ENCODE results near the gene TBX6.
"Not testable (repeated sequence)": the region's sequence is repeated elsewhere in the genome, so short reads cannot be mapped to it uniquely, and the experiment has no call there.

TBX6 gene

GRCh38 chr16:30065943-30066760, 25.6 kb downstream of the TBX6 start:
- no peak for DNase-seq (ENCODE audit: low spot score)

- peak; percentile 99 for DNase-seq (ENCODE audit: low spot score)
Observed at GRCh38 chr16:30065102-30065942, 26.4 kb downstream of the TBX6 start, which contains the start of gene ALDOA. ALDOA (plus strand) TSS chr16:30065760; CDS start chr16:30066898, 1,138 bp downstream.

GRCh38 chr16:30064729-30065101, 27.0 kb downstream of the TBX6 start:
- no peak for DNase-seq (ENCODE audit: low spot score)

- peak; percentile 71 for DNase-seq (ENCODE audit: low spot score)
Observed at GRCh38 chr16:30063893-30064728, 27.6 kb downstream of the TBX6 start.

DNA sequence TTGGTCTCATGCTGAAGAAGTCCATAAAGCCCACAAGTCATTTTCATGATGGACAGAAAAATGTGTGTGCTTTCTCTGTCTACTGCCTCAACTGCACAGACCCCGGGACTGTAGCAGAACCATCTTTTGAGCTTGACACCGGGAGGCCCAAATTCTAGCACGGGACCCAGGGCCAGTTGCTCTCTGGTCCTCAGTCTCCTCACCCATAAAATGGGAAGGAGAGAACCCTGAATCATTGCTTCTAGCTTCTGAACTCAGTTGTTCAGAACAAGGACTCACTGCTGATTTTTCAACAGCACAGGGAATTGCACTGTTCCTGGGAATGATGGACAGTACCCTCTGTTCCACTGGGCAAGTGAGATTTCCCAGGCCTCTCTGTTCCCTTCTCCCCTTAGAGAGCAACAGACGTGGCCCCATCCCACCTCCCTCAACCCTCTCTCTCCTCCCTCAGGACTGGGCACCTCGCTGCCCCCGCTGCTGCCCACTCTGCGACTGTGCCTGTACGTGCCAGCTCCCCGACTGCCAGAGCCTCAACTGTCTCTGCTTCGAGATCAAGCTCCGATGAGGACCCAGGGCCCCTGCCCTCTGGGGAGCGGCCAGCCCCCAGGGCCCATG, 28.3 kb downstream of the TBX6 start:
- DNase-seq (ENCODE audit: low spot score) = no peak

DNA sequence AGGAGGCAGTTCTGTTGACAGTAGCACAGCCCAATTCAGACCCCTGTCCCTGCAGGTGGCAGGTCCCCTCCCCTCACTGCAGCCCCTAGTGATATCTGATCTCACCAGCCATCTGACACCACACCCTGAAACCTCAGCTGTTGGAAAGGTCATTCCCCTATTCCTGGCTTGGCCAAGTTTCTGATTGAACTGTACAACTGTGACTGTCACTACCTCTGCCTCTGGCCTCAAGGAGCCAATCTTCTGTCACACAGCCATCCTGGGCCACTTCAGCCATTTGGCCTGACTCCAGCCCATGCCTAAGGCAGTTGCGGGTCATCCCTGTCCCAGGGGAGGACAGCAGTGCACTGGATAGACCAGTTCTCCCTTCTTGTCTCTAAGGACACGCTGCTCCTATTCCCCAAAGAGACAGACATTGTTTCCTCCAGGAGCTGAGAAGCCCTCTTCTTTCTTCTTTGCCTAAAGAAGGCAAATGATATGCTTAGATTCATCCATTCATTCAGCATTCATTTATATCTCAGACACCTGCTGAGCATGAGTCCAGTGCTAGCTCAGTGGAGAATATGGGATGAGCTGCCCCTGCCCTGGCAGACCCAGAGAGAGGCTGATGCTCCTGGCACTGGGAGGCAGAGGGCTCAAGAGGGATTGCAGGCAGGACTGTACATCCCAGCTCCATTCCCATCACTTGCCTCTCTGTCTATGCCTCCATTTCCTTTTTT, 30.7 kb downstream of the TBX6 start:
- DNase-seq (ENCODE audit: low spot score) = no peak

GRCh38 chr16:30060346-30060745, 31.4 kb downstream of the TBX6 start:
- DNase-seq (ENCODE audit: low spot score) = no peak

DNA sequence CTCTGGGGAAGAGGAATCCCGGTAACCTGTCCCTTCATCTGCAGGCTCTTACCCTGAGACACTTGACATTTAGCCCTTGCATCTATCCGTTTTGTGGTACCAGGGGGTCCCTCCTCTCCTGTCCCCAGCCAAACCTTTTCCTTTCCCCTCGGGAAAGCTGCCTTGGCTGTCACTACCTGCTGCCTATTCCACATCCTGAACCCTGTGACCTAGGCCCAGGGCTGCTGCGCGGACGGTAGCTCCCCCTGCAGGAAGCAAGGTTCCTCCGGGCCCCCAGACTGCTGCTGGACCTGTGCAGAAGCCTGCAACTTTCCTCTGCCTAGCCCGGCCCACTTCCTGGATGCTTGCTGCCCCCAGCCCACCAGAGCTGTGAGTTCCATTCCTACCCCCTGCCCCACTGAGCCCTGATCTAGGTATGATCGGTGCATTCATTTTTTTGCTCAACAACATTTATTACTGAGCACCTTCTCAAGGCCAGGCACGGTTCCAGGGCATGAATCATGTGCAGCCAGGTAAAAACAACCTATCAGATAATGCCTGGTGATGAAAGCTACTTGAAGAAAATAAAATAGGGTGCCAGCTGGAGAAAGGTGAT, 36.7 kb downstream of the TBX6 start:
- peak; percentile 68 for DNase-seq (ENCODE audit: low spot score)

- no peak for DNase-seq (ENCODE audit: low spot score)
Observed at GRCh38 chr16:30054451-30054850, 37.3 kb downstream of the TBX6 start.

- DNase-seq (ENCODE audit: low spot score) = no peak
Observed at GRCh38 chr16:30053376-30054015, 38.2 kb downstream of the TBX6 start.

DNA sequence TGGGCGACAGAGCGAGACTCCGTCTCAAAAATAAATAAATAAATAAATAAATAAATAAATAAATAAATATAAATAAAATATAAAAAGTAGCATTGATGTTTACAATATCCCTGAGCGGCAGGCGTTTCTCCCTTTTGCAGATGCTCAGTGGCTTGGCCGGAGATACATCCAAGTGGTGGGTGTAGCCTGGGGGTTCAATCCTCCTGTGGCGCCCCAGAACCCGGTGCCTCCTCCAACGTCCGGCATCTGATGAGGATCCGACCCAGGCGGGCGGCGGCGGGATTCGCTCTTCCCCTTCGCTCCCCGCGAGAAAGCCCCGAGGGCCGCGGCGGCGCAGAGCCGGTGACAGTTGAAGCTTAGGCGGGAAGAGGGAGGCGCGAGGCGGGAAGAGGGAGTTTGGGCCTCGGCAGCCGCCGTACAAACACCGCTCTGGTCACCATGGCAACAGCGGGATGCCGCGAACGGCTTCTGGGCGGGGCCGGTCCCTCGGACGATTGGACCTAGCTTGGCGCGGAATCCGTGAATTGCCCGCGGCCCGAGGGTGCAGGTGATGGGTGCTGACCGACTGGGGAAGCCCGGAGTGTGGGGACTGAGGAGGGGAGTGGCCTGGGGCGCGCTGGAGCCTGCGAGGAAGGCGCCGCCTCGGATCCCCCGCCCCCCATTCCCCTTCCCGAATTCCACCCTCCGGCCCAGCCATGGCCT, 38.9 kb downstream of the TBX6 start:
- DNase-seq (ENCODE audit: low spot score) = peak; percentile 92

DNA sequence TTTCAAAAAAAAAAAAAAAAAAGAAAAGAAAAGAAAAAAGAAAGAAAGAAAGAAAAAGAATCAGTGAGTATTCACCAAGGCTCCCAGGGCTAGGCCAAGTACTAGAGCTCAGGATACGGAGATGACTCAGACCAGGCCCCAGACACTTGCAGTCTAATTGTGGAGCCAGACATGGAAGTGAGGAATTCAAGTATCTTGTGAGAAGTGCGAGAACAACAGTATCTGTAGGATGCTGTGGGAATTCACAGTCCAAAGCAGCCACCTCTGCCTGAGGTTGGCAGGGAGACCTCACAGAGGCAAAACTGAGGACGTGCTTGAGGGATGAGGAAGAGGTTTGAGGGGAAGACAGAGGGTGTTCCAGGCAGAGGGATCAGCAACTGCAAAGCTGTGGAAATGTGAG, 40.2 kb downstream of the TBX6 start:
- DNase-seq (ENCODE audit: low spot score) = peak; percentile 62

DNA sequence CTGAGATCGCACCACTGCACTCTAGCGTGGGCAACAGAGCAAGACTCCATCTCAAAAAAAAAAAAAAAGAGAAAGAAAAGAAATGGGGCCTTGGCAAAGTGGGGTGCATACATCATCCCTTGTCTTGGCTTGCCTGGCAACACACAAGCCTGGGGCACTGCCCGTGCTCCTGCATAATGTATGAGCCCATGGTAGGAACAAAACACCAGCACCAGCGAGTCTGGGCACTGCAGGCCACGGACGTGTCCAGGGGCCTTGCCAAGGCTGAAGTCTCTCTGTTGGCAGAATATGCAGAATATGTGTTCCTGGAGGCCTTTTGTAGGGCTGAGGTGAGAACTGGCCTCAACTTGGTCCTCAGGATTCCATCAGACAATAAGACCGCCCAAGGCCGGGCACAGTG, 41.9 kb downstream of the TBX6 start:
- DNase-seq (ENCODE audit: low spot score) = no peak

- DNase-seq (ENCODE audit: low spot score) = no peak
Observed at GRCh38 chr16:30046588-30046987, 45.1 kb downstream of the TBX6 start.

- DNase-seq (ENCODE audit: low spot score) = no peak
Observed at GRCh38 chr16:30046178-30046577, 45.5 kb downstream of the TBX6 start.

GRCh38 chr16:30041841-30042240, 49.9 kb downstream of the TBX6 start:
- DNase-seq (ENCODE audit: low spot score) = no peak

DNA sequence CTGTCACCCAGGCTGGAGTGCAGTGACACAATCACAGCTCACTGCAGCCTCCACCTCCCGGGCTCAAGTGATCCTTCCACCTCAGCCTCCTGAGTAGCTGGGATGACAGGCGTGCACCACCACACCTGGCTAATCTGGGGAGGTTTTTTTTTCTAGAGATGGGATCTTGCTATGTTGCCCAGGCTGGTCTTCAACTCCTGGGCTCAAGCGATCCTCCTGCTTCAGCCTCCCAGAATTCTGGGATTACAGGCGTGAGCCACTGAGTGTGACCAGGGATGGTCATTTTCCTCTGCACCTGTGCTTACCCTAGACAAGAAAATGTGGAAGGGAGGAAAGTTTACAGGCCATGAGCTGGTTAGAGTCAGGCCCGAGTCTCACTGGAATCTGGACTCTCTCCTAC, 51.0 kb downstream of the TBX6 start:
- DNase-seq (ENCODE audit: low spot score) = not testable (repeated sequence)

GRCh38 chr16:30040221-30040620, 51.5 kb downstream of the TBX6 start:
- no peak for DNase-seq (ENCODE audit: low spot score)
